Testis (tissue), 3 donors: ENCODE measurements around the gene GPC1. TPM values are rescaled to one million over a fixed set of nuclear protein-coding genes. Genes with fewer than 3 reads are reported as not detected.

ENCODE experiments used
- DNase-seq: peaks from one replicate; pipeline ENCODE4 v3.0.0-alpha.2; 2019
- H3K27ac ChIP-seq, 2 donors: fragments of 200-600 bp; sonication (generic); one replicate each; pipeline ENCODE4 v1.5.1; 2019
- H3K27me3 ChIP-seq: fragments of 200-600 bp; sonication (generic); one replicate; pipeline ENCODE4 v1.5.1; 2019
- H3K36me3 ChIP-seq: fragments of 200-600 bp; sonication (generic); one replicate; pipeline ENCODE4 v1.5.1; 2017; ENCODE audit warnings: low read depth; ENCODE audit errors: missing control alignments
- H3K4me1 ChIP-seq: fragments of 200-600 bp; sonication (generic); one replicate; pipeline ENCODE4 v1.5.1; 2019
- H3K4me3 ChIP-seq, 2 donors: fragments of 200-600 bp; sonication (generic); one replicate each; pipeline ENCODE4 v1.5.1; 2017 to 2019
- H3K9me3 ChIP-seq: fragments of 200-600 bp; sonication (generic); one replicate; pipeline ENCODE4 v1.5.1; 2017
- CTCF ChIP-seq, 3 experiments: fragments of 450-650 bp in 2 of 3; fragments of 200-600 bp in 1 of 3; sonication (generic) in 1 of 3; IDR thresholded peaks; one replicate each; pipeline ENCODE4 v1.5.1; 2016 to 2019; ENCODE audit warnings: antibody characterized with exemption in 3 of 3, mild to moderate bottlenecking in 2 of 3, moderate library complexity in 1 of 3
- POLR2A ChIP-seq: fragments of 450-650 bp; IDR thresholded peaks from one replicate; pipeline ENCODE4 v1.6.1; 2017; ENCODE audit warnings: antibody characterized with exemption, mild to moderate bottlenecking, moderate library complexity
- WGBS, 2 donors: methylation state at CpG; one replicate each; pipeline ENCODE4 v1.1.5; 2018; 5-methylcytosine and 5-hydroxymethylcytosine counted together
- intact Hi-C: fragments of 100-400 bp; cut with DNase I; formaldehyde crosslinking; loops from one replicate; pipeline ENCODE4 v1.15.1; 2023; ENCODE audit warnings: low total_unique reads
- polyA plus RNA-seq: library from polyadenylated mRNA; stranded (reverse); fragments of 350-450 nt; fragmentation: Illumina TruSeq; extraction: RNeasy Lipid Tissue Mini Kit (QIAGEN cat#74804); gene quantifications from one replicate; pipeline ENCODE4 v1.2.3, GENCODE V29; 2014; ENCODE audit warnings: low read depth, low replicate concordance; ENCODE audit not compliant: insufficient read depth
- total RNA-seq, 2 donors: library from RNA; depleted of rRNA; stranded (reverse); fragments of >200 nt; gene quantifications; one replicate each; pipeline ENCODE4 v1.2.3, GENCODE V29; 2016

GPC1 gene
- total and polyA plus RNA-seq, 3 donors from 2014 or later, result 74.2 to 479 (median 244) TPM

DNA sequence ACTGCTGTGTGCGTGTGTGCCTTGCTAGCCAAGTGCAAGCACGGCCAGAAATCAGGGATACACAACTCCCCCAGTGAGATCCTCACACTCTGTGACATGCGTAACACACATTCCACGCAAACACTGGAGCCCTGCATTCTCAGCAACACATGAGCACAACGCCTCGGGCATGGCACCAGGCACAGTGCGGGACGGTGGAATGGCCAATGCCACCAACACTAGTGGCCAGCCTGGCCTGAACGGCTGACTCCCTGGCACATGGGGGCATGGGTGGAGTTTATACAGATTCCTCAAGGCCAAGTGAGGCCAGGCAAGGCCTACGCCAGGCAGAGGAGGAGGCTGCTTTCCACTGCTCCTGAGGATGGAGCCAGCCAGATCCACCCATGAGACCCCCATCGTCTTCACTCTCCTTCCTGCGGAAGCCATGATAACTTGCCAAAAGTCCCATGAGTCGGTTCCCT, 66.1 kb downstream of the GPC1 start:
- DNase-seq, result no peak
- no peaks in the 10 kb centered on the region for H3K9me3 ChIP-seq
- no peak overlapping the region for H3K4me3 ChIP-seq
- 94 to 95% methylated on average over 6 to 13 of the region's 13 CpGs for WGBS, 2 donors
- no peak for TF ChIP-seq POLR2A
- no peak for TF ChIP-seq CTCF (IDR thresholded peaks at IDR 0.05)
- H3K27ac ChIP-seq, result no peak overlapping the region
- no peaks in the 10 kb centered on the region for H3K36me3 ChIP-seq
- no peaks in the 10 kb centered on the region for H3K27me3 ChIP-seq
- no peaks in the 10 kb centered on the region for H3K4me1 ChIP-seq
- intact Hi-C loops, result no loop called here

GRCh38 chr2:240502059-240502429, 66.6 kb downstream of the GPC1 start:
- Histone ChIP-seq H3K36me3 (no peaks in the 10 kb centered on the region), H3K27ac (no peak overlapping the region), H3K4me3 (no peak overlapping the region), H3K9me3 (no peaks in the 10 kb centered on the region), H3K27me3 (no peaks in the 10 kb centered on the region), H3K4me1 (no peaks in the 10 kb centered on the region)
- TF ChIP-seq CTCF (IDR thresholded peaks at IDR 0.05) (no peak), POLR2A (no peak)
- intact Hi-C loops, result no loop called here
- DNase-seq, result no peak
- 95 to 98% methylated on average over 4 to 5 of the region's 5 CpGs for WGBS, 2 donors

GRCh38 chr2:240502430-240503121, 67.1 kb downstream of the GPC1 start:
- H3K9me3 ChIP-seq, result no peaks in the 10 kb centered on the region
- no peaks in the 10 kb centered on the region for H3K27me3 ChIP-seq
- no peak for DNase-seq
- H3K36me3 ChIP-seq, result no peaks in the 10 kb centered on the region
- TF ChIP-seq POLR2A (no peak), CTCF (IDR thresholded peaks at IDR 0.05) (no peak)
- no peak overlapping the region for H3K27ac ChIP-seq
- no peak overlapping the region for H3K4me3 ChIP-seq
- 88% methylated on average over 13 to 14 of the region's 14 CpGs for WGBS, 2 donors
- no peaks in the 10 kb centered on the region for H3K4me1 ChIP-seq
- intact Hi-C loops, result no loop called here

- no peaks in the 10 kb centered on the region for H3K9me3 ChIP-seq
- no peaks in the 10 kb centered on the region for H3K27me3 ChIP-seq
- H3K4me3 ChIP-seq, result no peak overlapping the region
- no peak for DNase-seq
- no peak overlapping the region for H3K27ac ChIP-seq
- no peaks in the 10 kb centered on the region for H3K4me1 ChIP-seq
- intact Hi-C loops, result no loop called here
- TF ChIP-seq CTCF (IDR thresholded peaks at IDR 0.05), result no peak
- TF ChIP-seq POLR2A, result no peak
- 95 to 98% methylated on average over 4 to 9 of the region's 9 CpGs for WGBS, 2 donors
- H3K36me3 ChIP-seq, result no peaks in the 10 kb centered on the region
Measured at GRCh38 chr2:240503375-240503774, 67.9 kb downstream of the GPC1 start.

GRCh38 chr2:240503848-240504247, 68.4 kb downstream of the GPC1 start:
- no peak overlapping the region for H3K4me3 ChIP-seq
- no peaks in the 10 kb centered on the region for H3K9me3 ChIP-seq
- 97% methylated on average over 6 to 7 of the region's 7 CpGs for WGBS, 2 donors
- H3K27ac ChIP-seq, result no peak overlapping the region
- no peaks in the 10 kb centered on the region for H3K27me3 ChIP-seq
- no peaks in the 10 kb centered on the region for H3K36me3 ChIP-seq
- intact Hi-C loops, result no loop called here
- no peaks in the 10 kb centered on the region for H3K4me1 ChIP-seq
- DNase-seq, result no peak
- TF ChIP-seq CTCF (IDR thresholded peaks at IDR 0.05) (no peak), POLR2A (no peak)
